ENCODE data around the gene CABCOCO1.

Gene CABCOCO1

DNA sequence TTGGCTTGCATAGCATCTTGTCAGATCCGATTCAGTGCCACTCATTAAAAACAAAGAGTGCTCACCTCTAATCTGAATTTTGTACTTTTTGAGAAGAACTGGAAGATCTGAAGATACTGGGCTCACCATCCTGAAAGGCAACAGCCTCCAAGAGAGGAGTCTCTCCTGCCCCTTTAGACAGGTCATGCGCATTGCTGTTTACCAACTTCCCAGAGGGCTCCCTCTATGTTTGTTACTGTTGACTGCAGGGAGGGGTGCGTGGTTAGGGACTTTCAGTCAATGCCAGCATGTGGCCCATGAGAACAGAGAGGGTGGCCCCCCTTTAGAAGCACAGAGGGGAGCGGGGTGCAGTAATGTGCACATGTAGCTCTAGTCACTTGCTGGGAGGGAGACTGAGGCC is 33.2 kb upstream of the CABCOCO1 start:
- DNase-seq (ENCODE audit: low spot score in 2 of 2): no peak
- H3K27me3 Mint-ChIP-seq: peaks cover 10% of the 10 kb centered on the region
- no peak overlapping the region for H3K27ac Mint-ChIP-seq (ENCODE audit: low read depth)
- no peaks in the 10 kb centered on the region for H3K4me1 Mint-ChIP-seq
- H3K36me3 Mint-ChIP-seq (ENCODE audit: insufficient read depth): no peaks in the 10 kb centered on the region
- no peak overlapping the region for H3K4me3 Mint-ChIP-seq
- no peak for ATAC-seq (replicated peaks; ENCODE audit: extremely low read depth, poor library complexity, severe bottlenecking)
- H3K9me3 Mint-ChIP-seq: no peaks in the 10 kb centered on the region

DNA sequence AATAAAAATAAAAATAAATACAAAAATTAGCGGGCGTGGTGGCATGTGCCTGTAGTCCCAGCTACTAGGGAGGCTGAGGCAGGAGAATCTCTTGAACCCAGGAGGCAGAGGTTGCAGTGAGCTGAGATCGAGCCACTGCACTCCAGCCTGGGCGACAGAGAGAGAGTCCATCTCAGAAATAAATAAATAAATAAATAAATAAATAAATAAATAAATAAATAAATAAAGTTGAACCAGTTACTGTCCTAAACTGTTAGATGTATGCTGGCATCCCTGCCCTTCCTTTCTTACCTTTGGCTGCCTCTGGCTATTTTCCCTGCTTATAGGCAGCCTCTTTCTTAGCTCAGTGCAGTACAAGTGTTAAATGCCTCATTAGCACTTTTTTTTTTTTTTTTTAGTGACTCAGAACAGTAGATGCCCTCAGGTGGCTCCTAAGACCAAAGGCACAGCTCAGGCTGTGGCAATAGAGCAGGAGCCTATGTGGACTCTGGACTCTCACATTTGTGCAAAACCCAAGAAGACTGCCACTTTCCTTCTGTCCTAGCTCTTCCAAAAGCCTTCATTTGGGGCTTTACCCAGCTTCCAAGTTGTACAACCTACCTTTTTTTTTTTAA is 30.6 kb upstream of the CABCOCO1 start:
- Mint-ChIP-seq H3K9me3 (no peaks in the 10 kb centered on the region), H3K4me1 (no peaks in the 10 kb centered on the region), H3K4me3 (no peak overlapping the region), H3K27ac (ENCODE audit: low read depth) (no peak overlapping the region), H3K27me3 (no peaks in the 10 kb centered on the region), H3K36me3 (ENCODE audit: insufficient read depth) (no peaks in the 10 kb centered on the region)
- DNase-seq (ENCODE audit: low spot score in 2 of 2) (no peak), ATAC-seq (replicated peaks; ENCODE audit: extremely low read depth, poor library complexity, severe bottlenecking) (no peak)

DNA sequence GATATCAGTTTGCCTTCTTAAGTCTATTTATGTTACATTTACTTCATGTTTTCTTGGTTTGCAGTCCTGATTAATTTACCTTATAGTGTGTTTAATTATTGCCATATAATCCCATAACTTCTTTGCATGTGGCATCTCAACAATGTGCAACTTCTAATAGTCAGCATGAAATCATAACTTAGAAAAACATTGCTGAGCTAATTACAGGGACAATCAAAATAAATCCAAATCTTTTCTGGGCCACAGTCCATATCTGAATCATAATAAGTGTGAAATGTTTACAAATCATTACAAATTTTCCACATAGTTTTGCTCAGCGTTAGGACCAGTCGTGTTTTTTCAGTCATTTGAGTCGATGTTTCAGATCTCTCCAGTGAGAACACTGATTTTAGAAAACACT is 29.1 kb upstream of the CABCOCO1 start:
- no peak for ATAC-seq (replicated peaks; ENCODE audit: extremely low read depth, poor library complexity, severe bottlenecking)
- Mint-ChIP-seq H3K27me3 (no peaks in the 10 kb centered on the region), H3K4me1 (no peaks in the 10 kb centered on the region), H3K27ac (ENCODE audit: low read depth) (no peak overlapping the region), H3K36me3 (ENCODE audit: insufficient read depth) (no peaks in the 10 kb centered on the region), H3K4me3 (no peak overlapping the region), H3K9me3 (no peaks in the 10 kb centered on the region)
- no peak for DNase-seq (ENCODE audit: low spot score in 2 of 2)

DNA sequence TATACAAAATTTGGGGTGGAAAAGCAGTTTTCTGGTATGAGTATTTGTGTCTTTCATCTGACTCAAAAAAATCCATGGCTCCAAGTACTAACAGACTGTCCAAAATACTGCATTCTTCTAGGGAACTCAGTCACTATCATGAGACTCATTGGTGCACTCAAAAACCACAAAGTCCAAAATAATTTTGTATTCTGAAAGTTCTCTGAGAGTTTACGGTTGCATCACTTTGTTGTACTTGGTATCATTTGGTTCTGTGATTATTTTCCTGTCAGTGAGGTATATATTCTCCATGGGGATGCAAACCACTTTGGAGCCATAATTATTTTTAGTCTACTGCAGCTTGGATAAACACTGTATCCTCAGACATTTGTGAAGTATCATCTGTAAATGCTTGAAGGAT is 28.0 kb upstream of the CABCOCO1 start:
- ATAC-seq (replicated peaks; ENCODE audit: extremely low read depth, poor library complexity, severe bottlenecking): no peak
- Mint-ChIP-seq H3K4me1 (no peaks in the 10 kb centered on the region), H3K36me3 (ENCODE audit: insufficient read depth) (no peaks in the 10 kb centered on the region), H3K27me3 (peaks cover 5% of the 10 kb centered on the region), H3K4me3 (no peak overlapping the region), H3K9me3 (no peaks in the 10 kb centered on the region), H3K27ac (ENCODE audit: low read depth) (no peak overlapping the region)
- no peak for DNase-seq (ENCODE audit: low spot score in 2 of 2)

DNA sequence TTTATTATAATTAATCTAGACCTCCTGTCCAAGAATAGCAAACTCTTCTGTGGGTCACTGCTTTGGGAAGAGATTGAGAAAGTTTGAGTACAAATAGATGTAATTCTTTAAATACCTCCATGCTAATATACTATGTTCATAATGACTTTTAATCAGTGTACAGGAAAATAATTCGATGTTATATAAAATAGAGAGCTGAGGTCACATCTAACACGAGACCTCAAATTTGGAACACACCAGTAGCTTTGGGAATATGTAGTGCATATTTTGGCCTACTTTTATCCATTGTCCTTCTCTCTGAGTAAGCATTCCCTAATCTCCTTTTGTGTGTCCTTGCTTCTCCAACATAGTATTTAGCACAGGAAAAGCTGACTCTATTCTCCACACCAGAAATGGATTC is 27.3 kb upstream of the CABCOCO1 start:
- no peak overlapping the region for H3K27ac Mint-ChIP-seq (ENCODE audit: low read depth)
- ATAC-seq (replicated peaks; ENCODE audit: extremely low read depth, poor library complexity, severe bottlenecking) (no peak), DNase-seq (ENCODE audit: low spot score in 2 of 2) (no peak)
- no peaks in the 10 kb centered on the region for H3K4me1 Mint-ChIP-seq
- H3K4me3 Mint-ChIP-seq: no peak overlapping the region
- no peaks in the 10 kb centered on the region for H3K36me3 Mint-ChIP-seq (ENCODE audit: insufficient read depth)
- H3K9me3 Mint-ChIP-seq: no peaks in the 10 kb centered on the region
- peaks cover 8% of the 10 kb centered on the region for H3K27me3 Mint-ChIP-seq

DNA sequence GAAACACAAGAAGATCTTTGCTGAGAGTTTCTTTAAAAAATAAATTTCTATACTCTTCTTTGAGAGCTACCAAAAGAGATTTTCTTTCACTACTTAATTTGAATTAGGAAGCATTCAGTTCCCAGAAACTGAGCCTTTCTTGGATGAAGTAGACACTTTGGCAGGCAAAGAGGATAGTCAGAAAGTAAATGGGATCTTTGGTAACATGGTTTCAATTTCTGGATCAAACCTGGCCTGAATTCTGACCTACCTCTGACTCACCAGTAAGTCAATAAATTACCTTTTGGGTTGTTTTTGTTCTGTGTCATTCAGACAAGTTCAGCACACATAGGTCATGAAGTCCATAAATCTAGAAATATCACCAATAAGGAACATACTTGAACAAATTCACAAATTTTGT is 26.8 kb upstream of the CABCOCO1 start:
- Mint-ChIP-seq H3K4me1 (no peaks in the 10 kb centered on the region), H3K27me3 (peaks cover 8% of the 10 kb centered on the region), H3K9me3 (no peaks in the 10 kb centered on the region), H3K36me3 (ENCODE audit: insufficient read depth) (no peaks in the 10 kb centered on the region), H3K27ac (ENCODE audit: low read depth) (no peak overlapping the region), H3K4me3 (no peak overlapping the region)
- ATAC-seq (replicated peaks; ENCODE audit: extremely low read depth, poor library complexity, severe bottlenecking) (no peak), DNase-seq (ENCODE audit: low spot score in 2 of 2) (no peak)

DNA sequence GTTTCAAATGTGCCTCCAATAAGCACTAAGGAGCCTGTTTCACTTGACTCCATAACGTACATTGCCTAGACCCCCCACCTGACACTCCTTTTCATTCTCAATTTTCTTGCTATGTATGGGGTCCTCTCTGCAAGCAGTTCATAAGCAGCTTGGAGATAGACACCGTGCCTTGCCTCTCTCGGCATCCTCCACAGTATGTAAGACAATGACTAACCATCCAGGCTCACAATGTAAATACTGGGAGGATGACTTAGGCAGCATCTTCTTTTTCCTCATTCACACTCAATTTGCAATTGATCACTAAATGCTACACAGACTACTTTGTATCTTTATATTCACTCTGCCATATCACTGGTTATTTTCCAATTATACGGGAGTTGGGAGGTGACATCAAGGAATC is 22.8 kb upstream of the CABCOCO1 start:
- Mint-ChIP-seq H3K9me3 (no peaks in the 10 kb centered on the region), H3K4me3 (no peak overlapping the region), H3K4me1 (no peaks in the 10 kb centered on the region), H3K27ac (ENCODE audit: low read depth) (no peak overlapping the region), H3K27me3 (peaks cover 8% of the 10 kb centered on the region), H3K36me3 (ENCODE audit: insufficient read depth) (no peaks in the 10 kb centered on the region)
- ATAC-seq (replicated peaks; ENCODE audit: extremely low read depth, poor library complexity, severe bottlenecking) (no peak), DNase-seq (ENCODE audit: low spot score in 2 of 2) (no peak)

DNA sequence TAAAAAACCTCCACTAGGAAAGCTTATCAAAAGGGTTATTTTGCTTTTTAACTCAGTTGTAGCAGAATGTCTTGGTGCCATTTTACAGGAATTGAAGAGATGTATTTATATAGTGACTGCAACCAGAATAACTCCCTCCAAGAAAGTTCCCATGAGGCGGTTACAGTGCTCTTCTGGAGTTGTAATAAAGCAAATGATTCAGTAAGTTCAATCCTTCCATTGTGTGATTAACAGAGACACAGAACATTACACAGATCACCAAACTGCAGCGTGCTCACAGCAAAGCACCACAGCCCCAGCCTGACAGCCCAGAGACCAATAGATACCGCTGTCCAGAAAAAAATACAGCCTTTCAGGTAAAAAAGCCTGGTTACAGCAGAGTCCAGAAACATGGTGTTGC is 21.9 kb upstream of the CABCOCO1 start:
- no peak for ATAC-seq (replicated peaks; ENCODE audit: extremely low read depth, poor library complexity, severe bottlenecking)

DNA sequence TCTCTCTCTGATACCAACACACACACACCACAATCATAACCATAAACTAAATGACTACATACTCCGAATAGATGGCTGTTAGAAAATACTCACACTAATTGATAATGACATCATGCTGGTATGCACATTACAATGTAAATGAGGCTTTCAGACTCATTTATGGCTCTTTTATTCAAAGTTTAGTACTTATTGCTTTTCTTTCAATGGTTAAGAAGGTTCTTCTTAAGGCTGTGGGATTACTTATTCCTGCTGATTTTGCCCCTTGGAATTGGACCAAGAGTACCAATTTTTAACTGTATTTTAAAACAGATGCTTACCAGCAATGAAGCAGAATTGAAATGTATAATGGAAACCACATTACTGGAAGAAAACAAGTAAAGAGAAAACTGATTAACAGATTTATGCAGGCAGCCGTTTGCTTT is 20.6 kb upstream of the CABCOCO1 start:
- Mint-ChIP-seq H3K36me3 (ENCODE audit: insufficient read depth) (no peaks in the 10 kb centered on the region), H3K4me1 (no peaks in the 10 kb centered on the region), H3K27ac (ENCODE audit: low read depth) (no peak overlapping the region), H3K27me3 (peaks cover 8% of the 10 kb centered on the region), H3K4me3 (no peak overlapping the region), H3K9me3 (no peaks in the 10 kb centered on the region)
- ATAC-seq (replicated peaks; ENCODE audit: extremely low read depth, poor library complexity, severe bottlenecking) (no peak), DNase-seq (ENCODE audit: low spot score in 2 of 2) (no peak)

More for the DNA sequence above, 21.9 kb upstream of the CABCOCO1 start:
- H3K27me3 Mint-ChIP-seq: peaks cover 8% of the 10 kb centered on the region
- DNase-seq (ENCODE audit: low spot score in 2 of 2): no peak
- no peak overlapping the region for H3K4me3 Mint-ChIP-seq
- no peaks in the 10 kb centered on the region for H3K36me3 Mint-ChIP-seq (ENCODE audit: insufficient read depth)
- no peaks in the 10 kb centered on the region for H3K9me3 Mint-ChIP-seq
- H3K27ac Mint-ChIP-seq (ENCODE audit: low read depth): no peak overlapping the region
- no peaks in the 10 kb centered on the region for H3K4me1 Mint-ChIP-seq

DNA sequence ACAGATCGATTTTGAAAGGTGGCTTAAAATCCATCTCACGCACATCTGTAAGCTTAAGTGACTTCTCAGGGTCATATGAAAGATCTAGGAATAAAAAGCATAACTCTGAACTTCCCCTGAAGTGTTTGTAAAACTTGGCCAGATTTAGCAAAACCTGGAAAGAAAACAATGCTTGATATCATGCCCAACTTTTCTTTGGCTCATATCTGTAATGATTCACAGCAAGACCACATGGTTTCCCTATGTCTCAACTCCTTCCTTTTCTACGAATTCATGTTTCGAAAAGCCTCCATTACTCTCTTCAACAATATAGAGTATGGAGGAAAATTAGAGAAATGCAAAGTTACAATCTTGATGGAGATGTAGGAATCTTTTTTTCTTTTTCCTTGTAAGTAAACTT is 20.1 kb upstream of the CABCOCO1 start:
- Mint-ChIP-seq H3K4me3 (no peak overlapping the region), H3K27me3 (peaks cover 9% of the 10 kb centered on the region), H3K4me1 (no peaks in the 10 kb centered on the region), H3K9me3 (no peaks in the 10 kb centered on the region), H3K36me3 (ENCODE audit: insufficient read depth) (no peaks in the 10 kb centered on the region), H3K27ac (ENCODE audit: low read depth) (no peak overlapping the region)
- ATAC-seq (replicated peaks; ENCODE audit: extremely low read depth, poor library complexity, severe bottlenecking): no peak
- DNase-seq (ENCODE audit: low spot score in 2 of 2): no peak

DNA sequence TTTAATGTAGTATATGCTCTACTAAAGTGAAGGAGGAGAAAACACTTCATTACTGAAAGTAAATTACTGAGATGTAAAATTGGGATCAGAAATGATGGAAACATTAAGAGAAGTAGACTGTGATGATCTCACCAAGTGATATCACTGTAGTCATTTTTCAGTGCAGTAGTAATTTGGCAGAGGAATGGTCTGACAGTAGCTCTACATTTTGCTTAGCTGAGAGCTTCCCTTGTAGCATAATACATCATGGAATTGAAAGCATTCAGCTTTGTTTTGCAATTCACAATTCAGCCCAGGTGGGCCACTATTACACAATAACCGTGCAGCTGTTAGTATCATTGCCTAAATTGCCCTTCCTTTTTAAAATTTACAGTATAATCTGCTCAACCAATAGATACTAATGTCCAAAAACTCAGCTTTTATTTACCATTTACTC is 19.4 kb upstream of the CABCOCO1 start:
- H3K4me3 Mint-ChIP-seq: no peak overlapping the region
- ATAC-seq (replicated peaks; ENCODE audit: extremely low read depth, poor library complexity, severe bottlenecking) (no peak), DNase-seq (ENCODE audit: low spot score in 2 of 2) (no peak)
- no peaks in the 10 kb centered on the region for H3K4me1 Mint-ChIP-seq
- no peaks in the 10 kb centered on the region for H3K9me3 Mint-ChIP-seq
- H3K27me3 Mint-ChIP-seq: peaks cover 16% of the 10 kb centered on the region
- H3K36me3 Mint-ChIP-seq (ENCODE audit: insufficient read depth): no peaks in the 10 kb centered on the region
- H3K27ac Mint-ChIP-seq (ENCODE audit: low read depth): no peak overlapping the region

DNA sequence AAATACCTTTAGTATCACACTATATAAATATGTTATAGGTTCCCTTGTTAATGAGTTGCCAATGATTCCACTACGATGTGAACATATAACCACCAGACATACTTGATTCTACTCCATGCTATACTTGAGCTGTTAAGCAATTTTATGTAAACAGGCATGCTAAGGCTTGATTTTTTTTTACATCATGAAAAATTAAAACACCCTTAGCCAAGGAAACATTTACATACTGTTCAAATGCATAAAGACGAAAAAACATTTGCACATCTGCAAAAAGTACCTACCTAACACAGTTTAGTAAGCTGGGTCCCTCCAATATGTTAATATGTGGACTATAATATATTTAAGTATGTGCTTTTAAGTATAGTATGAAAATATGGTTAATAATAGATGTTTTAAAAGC is 9.0 kb upstream of the CABCOCO1 start:
- Mint-ChIP-seq H3K9me3 (no peaks in the 10 kb centered on the region), H3K4me1 (no peaks in the 10 kb centered on the region), H3K4me3 (no peak overlapping the region), H3K27ac (ENCODE audit: low read depth) (no peak overlapping the region), H3K36me3 (ENCODE audit: insufficient read depth) (no peaks in the 10 kb centered on the region), H3K27me3 (peaks cover 36% of the 10 kb centered on the region)
- DNase-seq (ENCODE audit: low spot score in 2 of 2) (no peak), ATAC-seq (replicated peaks; ENCODE audit: extremely low read depth, poor library complexity, severe bottlenecking) (no peak)

DNA sequence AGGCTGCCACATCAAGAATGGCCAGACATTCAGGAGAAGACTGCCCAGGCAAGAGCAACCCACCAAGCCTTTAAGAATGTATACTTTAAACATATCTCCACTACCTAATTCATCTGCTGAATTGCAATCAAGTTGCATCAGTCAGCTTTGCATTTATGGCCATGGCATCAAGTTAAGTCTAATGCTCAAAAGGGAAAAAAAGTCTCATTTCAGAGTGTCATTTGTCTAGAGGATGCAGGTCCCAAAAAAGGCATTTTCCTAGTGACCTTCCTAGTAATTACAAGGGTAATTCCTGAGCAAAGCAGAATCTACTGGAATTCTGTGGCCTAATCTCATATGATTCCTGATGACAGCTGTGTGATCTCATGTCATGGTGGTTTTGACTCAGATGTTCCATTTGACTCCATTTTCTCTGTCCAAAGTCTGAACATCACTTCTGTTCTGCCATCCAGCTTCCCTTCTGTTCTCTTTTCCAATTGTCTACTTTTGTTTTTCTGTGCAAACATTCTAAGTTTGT is 7.3 kb upstream of the CABCOCO1 start:
- H3K27ac Mint-ChIP-seq (ENCODE audit: low read depth): no peak overlapping the region
- ATAC-seq (replicated peaks; ENCODE audit: extremely low read depth, poor library complexity, severe bottlenecking) (no peak), DNase-seq (ENCODE audit: low spot score in 2 of 2) (no peak)
- H3K27me3 Mint-ChIP-seq: peaks cover 19% of the 10 kb centered on the region
- H3K4me3 Mint-ChIP-seq: no peak overlapping the region
- H3K4me1 Mint-ChIP-seq: no peaks in the 10 kb centered on the region
- no peaks in the 10 kb centered on the region for H3K9me3 Mint-ChIP-seq
- H3K36me3 Mint-ChIP-seq (ENCODE audit: insufficient read depth): no peaks in the 10 kb centered on the region
